HepG2 (cell line): ENCODE measurements around the gene SPAG9. TPM values are rescaled to one million over a fixed set of nuclear protein-coding genes. Genes with fewer than 3 reads are reported as not detected.

Experiments
- ATAC-seq: fragments of 200-7000 bp; cut with Tn5 transposase; 3 replicates; pipeline ENCODE4 v1.9.1; 2020; ENCODE audit warnings: mild to moderate bottlenecking, moderate library complexity
- BruUV-seq: library from RNA; stranded (reverse); fragments of 400-500 nt; replicated peaks from 2 replicates; lab custom pipeline; 2021; lab: Mats Ljungman, UMichigan
- CTCF ChIA-PET: fragments of 300-600 bp; formaldehyde crosslinking; extraction: SDS; loops from one replicate; lab custom pipeline; 2021; ENCODE audit warnings: low total read pairs, inconsistent platforms, low intra/inter-chr PET ratio; lab: Yijun Ruan, JAX
- POLR2A ChIA-PET: fragments of 350-600 bp; sonication (Branson Sonifier 250); formaldehyde crosslinking; loops from one replicate; lab custom pipeline; 2020; ENCODE audit warnings: antibody characterized with exemption, inconsistent platforms; lab: Yijun Ruan, JAX
- DNase-seq: peaks from one replicate; pipeline ENCODE4 v3.0.0-alpha.2; 2015; ENCODE audit warnings: low spot score
- FAIRE-seq: peaks from 3 replicates; lab custom pipeline; 2011; peaks lifted over from hg19 to GRCh38; lab: Jason Lieb, UNC
- H2AFZ ChIP-seq: one replicate; pipeline ENCODE4 v1.6.1; 2011; ENCODE audit warnings: low read length, inconsistent platforms
- H3K27ac ChIP-seq: fragments of 300-600 bp; 3 replicates; pipeline ENCODE4 v1.8.0; 2011; ENCODE audit warnings: mixed run types, mild to moderate bottlenecking, mixed read lengths, low read length, inconsistent platforms; ENCODE audit not compliant: insufficient read depth; ENCODE audit errors: extremely low read length
- H3K27me3 ChIP-seq, 2 experiments: fragments of 200-600 bp in 1 of 2; 2 replicates in 1 of 2; 3 replicates in 1 of 2; pipeline versions ENCODE4 v1.6.0 to v1.8.0; 2011; ENCODE audit warnings: low read length in 2 of 2, mild to moderate bottlenecking in 2 of 2, moderate library complexity in 2 of 2, inconsistent platforms in 1 of 2; ENCODE audit not compliant: insufficient read depth in 2 of 2, control insufficient read depth in 1 of 2
- H3K36me3 ChIP-seq, 2 experiments: fragments of 200-600 bp in 1 of 2; replicated peaks in 1 of 2; 2 replicates in 1 of 2; 3 replicates in 1 of 2; pipeline versions ENCODE4 v1.5.1 to v1.8.0; 2011; ENCODE audit warnings: low read length in 2 of 2, inconsistent platforms in 1 of 2; ENCODE audit not compliant: insufficient read depth in 2 of 2, control insufficient read depth in 1 of 2
- H3K4me1 ChIP-seq: 2 replicates; pipeline ENCODE4 v1.5.1; 2012; ENCODE audit warnings: low read length, inconsistent platforms; ENCODE audit not compliant: insufficient read depth
- H3K4me2 ChIP-seq: 2 replicates; pipeline ENCODE4 v1.6.0; 2011; ENCODE audit warnings: low read depth, low read length, inconsistent platforms
- H3K4me3 ChIP-seq, 3 experiments: fragments of 200-600 bp in 1 of 3; sonication (generic), shearing (Covaris generic) in 1 of 3; replicated peaks in 1 of 3; 2 replicates each; pipeline ENCODE4 v1.5.1; 2011 to 2016; ENCODE audit warnings: low read length in 3 of 3, inconsistent platforms in 2 of 3, low read depth in 2 of 3, mild to moderate bottlenecking in 2 of 3, control low read depth in 1 of 3, mixed read lengths in 1 of 3; ENCODE audit not compliant: insufficient read depth in 1 of 3
- H3K79me2 ChIP-seq: one replicate; pipeline ENCODE4 v1.6.1; 2011; ENCODE audit warnings: low read length, inconsistent platforms; ENCODE audit not compliant: insufficient read depth
- H3K9ac ChIP-seq: 2 replicates; pipeline ENCODE4 v1.6.0; 2011; ENCODE audit warnings: mild to moderate bottlenecking, low read depth, low read length, inconsistent platforms; ENCODE audit not compliant: insufficient read depth
- H3K9me3 ChIP-seq: 2 replicates; pipeline ENCODE4 v1.5.1; 2012; ENCODE audit warnings: mild to moderate bottlenecking, low read length
- H4K20me1 ChIP-seq: 2 replicates; pipeline ENCODE4 v1.6.0; 2011; ENCODE audit warnings: inconsistent platforms, mild to moderate bottlenecking, low read length, moderate library complexity; ENCODE audit not compliant: insufficient read depth
- MTA1 ChIP-seq: sonication (generic); formaldehyde crosslinking; IDR thresholded peaks from 2 replicates; pipeline ENCODE4 v1.4.0; 2020; ENCODE audit warnings: missing genetic modification reagents, mild to moderate bottlenecking, borderline replicate concordance
- SMARCC2 ChIP-seq: fragments of 450-650 bp; IDR thresholded peaks from 2 replicates; pipeline ENCODE4 v1.6.1; 2017; ENCODE audit warnings: antibody characterized with exemption, mild to moderate bottlenecking
- YEATS4 ChIP-seq: sonication (generic); formaldehyde crosslinking; IDR thresholded peaks from 2 replicates; pipeline ENCODE4 v1.4.0; 2020; ENCODE audit warnings: missing genetic modification reagents, borderline replicate concordance
- ZBTB42 ChIP-seq: sonication (generic); formaldehyde crosslinking; IDR thresholded peaks from 2 replicates; pipeline ENCODE4 v1.5.0; 2020; ENCODE audit warnings: mild to moderate bottlenecking, missing genetic modification reagents
- ZNF225 ChIP-seq: sonication (generic); formaldehyde crosslinking; IDR thresholded peaks from 2 replicates; pipeline ENCODE4 v1.4.0; 2020; ENCODE audit warnings: mild to moderate bottlenecking, missing genetic modification reagents
- ZNF343 ChIP-seq: sonication (generic); formaldehyde crosslinking; IDR thresholded peaks from 2 replicates; pipeline ENCODE4 v1.4.0; 2020; ENCODE audit warnings: mild to moderate bottlenecking, missing genetic modification reagents
- ZNF549 ChIP-seq: sonication (generic); formaldehyde crosslinking; IDR thresholded peaks from 2 replicates; pipeline ENCODE4 v1.5.0; 2020; ENCODE audit warnings: missing genetic modification reagents
- ZNF784 ChIP-seq: sonication (generic); formaldehyde crosslinking; IDR thresholded peaks from 2 replicates; pipeline ENCODE4 v1.5.1; 2020; ENCODE audit warnings: missing genetic modification reagents, mild to moderate bottlenecking, borderline replicate concordance
- WGBS: methylation state at CpG from one replicate; pipeline ENCODE4 v1.1.6; 2017; ENCODE audit warnings: low lambda C conversion rate; 5-methylcytosine and 5-hydroxymethylcytosine counted together
- in situ Hi-C: cut with HindIII; loops from 2 replicates; pipeline ENCODE4 v1.10.0; 2017; ENCODE audit warnings: low pct_unique_long_range_greater_than_20kb; ENCODE audit not compliant: extremely low pct_ligation_motif_present
- intact Hi-C: fragments of 100-400 bp; cut with micrococcal nuclease; formaldehyde crosslinking; loops from one replicate; pipeline ENCODE4 v1.10.0; 2022; ENCODE audit not compliant: unreplicated experiment
- polyA plus RNA-seq, 8 experiments: library from polyadenylated mRNA; depleted of rRNA in 3 of 8; stranded (reverse) in 7 of 8; unstranded in 1 of 8; fragments of >200 nt; fragmentation: Illumina TruSeq in 4 of 8; extraction: Trizol in 4 of 8; gene quantifications; 2 replicates each; pipeline versions ENCODE4 v1.2.1 to v1.2.3, GENCODE V29; 2011 to 2016; ENCODE audit warnings: low read depth in 4 of 8, missing spikeins in 1 of 8, mixed read lengths in 1 of 8; ENCODE audit not compliant: insufficient read depth in 1 of 8
- total RNA-seq, 5 experiments: library from RNA; depleted of rRNA; stranded (reverse); fragments of >200 nt; fragmentation: Illumina TruSeq; extraction: Trizol; gene quantifications; 2 replicates each; pipeline ENCODE4 v1.2.3, GENCODE V29; 2016; ENCODE audit warnings: low read depth in 1 of 5

SPAG9 gene
- total and polyA plus RNA-seq, 2 of the 13 experiments (the other 11 are each of a cell fraction or from before 2014, with no cell fraction given) = 43.2 to 78.6 TPM

- Histone ChIP-seq H3K36me3 (no peaks in the 10 kb centered on the region), H3K79me2 (no peaks in the 10 kb centered on the region), H3K4me3 (no peak overlapping the region), H2AFZ (no peak overlapping the region), H4K20me1 (no peaks in the 10 kb centered on the region), H3K4me1 (peaks cover 85% of the 10 kb centered on the region), H3K27me3 (0 out of 5 replicates have a peak, but pooled peaks cover 0 to 2% of the 10 kb centered on the region in 2 experiments), H3K9me3 (no peaks in the 10 kb centered on the region), H3K9ac (no peak overlapping the region), H3K4me2 (no peak overlapping the region), H3K27ac (no peak overlapping the region)
- no TSS peak for BruUV-seq
- no peak for DNase-seq
- in situ Hi-C loops (no loop called here), intact Hi-C loops (no loop called here)
- CTCF ChIA-PET = no interaction called here
- FAIRE-seq = no peak
- TF ChIP-seq ZNF225 (CRISPR knock-in tag) (no peak), ZNF784 (CRISPR knock-in tag) (no peak), ZNF343 (CRISPR knock-in tag) (no peak), ZBTB42 (0 out of 2 replicates have a peak, but pooled peaks have one; percentile 36), ZNF549 (CRISPR knock-in tag) (no peak), SMARCC2 (no peak), YEATS4 (CRISPR knock-in tag) (no peak), MTA1 (CRISPR knock-in tag) (0 out of 2 replicates have a peak, but pooled peaks have one; percentile 19)
- 85% methylated on average over 14 of the region's 18 CpGs for WGBS
- POLR2A ChIA-PET = interaction anchor here (0.9 to 11.0 kb wide), 7 partner anchors 10 to 52 kb away, joined by 3 to 177 read pairs (median 4); partner anchors contain the start of gene TOB1
- no peak for ATAC-seq
Measured at GRCh38 chr17:50916708-50917417, 203.8 kb downstream of the SPAG9 start.
